Measurements from ENCODE around the gene MRPL43.

MRPL43 gene

DNA sequence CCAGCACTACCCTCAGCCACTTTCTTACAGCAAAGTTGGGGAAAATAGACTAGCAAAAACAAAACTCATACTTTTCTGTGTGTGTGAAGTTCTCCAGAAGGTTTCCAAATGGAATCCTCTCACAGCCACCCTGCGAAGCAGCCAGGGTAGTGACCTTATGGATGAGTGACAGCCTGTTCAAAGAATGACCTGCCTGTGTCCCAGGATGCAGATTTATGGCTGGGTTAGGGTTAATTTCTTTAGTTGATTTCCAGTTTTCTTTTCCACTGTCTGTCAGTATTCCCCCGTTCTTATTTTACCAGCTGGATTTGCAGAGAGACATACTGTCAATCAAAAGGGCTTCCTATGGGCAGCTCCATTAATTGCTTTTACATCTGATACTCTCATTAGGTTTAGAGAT, 20.4 kb downstream of the MRPL43 start:
- no peak for DNase-seq

DNA sequence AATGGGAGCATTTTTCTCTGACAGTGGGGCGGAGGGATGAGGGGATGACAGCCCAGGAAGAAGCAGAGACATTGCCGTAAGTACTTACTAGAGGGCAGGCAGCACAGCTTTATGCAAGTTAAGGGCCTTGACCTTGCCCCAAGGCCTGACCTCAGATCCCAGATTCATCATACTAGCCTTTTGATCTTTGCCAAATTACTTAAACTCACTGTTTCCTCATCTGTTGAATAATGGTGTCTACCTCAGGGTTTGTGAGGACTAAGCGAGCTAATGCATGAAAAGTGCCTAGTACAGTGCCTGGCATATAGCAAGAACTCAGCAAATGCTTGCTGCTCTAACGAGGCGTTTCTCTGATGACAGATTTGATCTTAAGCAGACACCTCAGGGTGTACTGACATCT, 21.5 kb downstream of the MRPL43 start:
- no peak for DNase-seq

DNA sequence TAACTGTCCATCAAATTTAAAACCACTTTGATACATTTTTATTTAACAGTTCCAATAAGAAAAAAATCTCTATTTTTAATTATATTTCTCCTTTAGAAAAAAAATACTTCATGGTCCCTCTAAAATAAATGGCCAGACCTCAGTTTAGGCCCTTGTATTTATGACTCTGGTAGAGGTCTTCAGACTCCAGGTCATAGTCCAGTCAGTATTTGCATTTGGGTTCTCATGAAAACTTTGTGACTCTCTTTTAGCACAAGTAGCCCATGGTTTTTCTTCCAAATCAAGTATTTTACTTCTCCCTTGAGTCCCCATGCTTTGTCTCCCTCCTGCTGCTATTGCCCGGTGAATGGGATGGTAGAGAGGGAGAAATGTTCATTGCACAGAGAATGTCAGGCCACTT, 23.5 kb downstream of the MRPL43 start:
- no peak for DNase-seq

DNA sequence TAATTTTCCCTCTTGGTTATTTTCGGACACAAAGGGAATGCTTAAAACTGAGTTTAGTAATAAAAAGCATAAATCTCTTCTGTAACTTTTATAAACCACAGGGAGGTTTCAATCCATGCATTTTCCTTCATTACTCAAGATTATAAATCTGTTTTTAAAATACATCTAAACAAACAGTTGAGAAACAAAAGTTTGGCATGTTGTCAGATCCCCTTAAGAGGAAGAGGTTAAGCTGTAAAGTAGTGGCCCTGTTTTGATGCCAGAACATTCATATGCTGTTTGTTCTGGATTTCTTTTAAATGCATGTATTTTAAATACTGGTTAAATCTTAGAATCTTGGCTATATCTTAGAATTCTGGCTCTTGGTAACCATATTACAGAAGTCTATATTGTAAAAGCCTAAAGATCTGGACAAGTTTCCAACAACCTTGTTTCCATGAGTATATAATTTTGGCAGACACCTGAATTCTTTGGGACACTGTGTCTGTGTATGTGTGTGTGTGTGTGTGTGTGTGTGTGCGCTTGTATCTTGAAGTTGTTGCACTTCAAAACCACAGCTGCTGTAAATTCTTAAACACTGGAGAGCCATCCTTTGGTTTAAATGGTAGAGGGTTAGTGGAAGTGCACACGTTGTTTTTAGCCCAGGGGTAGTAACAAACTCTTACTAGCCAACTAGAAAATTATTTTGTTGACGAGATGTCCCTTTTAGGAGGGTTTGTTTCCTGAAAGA, 24.8 kb downstream of the MRPL43 start:
- no peak for DNase-seq

DNA sequence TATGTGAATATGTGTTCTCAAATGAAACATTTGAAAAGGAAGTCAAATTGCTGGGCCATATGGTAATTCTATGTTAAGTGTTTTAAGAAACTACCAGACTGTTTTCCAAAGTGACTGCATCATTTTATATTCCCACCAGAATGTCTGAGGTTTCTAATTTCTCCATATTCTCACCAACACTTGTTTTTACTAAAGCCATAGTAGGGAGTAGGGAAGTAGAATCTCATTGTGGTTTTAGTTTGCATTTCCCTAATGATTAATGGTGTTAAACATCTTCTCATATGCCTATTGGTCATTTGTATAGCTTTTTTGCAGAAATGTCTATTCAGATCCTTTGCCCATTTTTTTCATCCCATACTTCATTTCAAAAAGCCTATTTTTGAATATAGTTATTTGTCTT, 27.0 kb downstream of the MRPL43 start:
- peak; percentile 43 to 73 for DNase-seq

DNA sequence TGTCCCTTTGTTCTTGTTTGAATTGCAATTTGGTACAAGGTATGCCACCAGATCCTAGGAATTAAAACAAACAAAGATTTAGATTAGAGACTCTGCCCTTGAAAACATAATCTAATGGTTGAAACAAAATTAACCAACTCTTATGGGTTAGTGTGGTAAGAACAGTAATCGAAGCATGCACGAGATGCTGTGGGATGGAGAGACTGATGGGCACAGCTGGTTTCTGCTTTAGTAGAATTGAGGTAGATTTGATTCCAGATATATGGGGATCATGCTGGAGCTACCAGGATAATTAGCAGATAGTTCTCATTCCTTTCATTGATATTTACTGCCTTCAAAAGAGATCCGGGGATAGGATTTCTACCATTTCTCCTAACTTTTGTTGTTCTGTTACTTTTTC, 38.4 kb downstream of the MRPL43 start:
- DNase-seq = no peak

DNA sequence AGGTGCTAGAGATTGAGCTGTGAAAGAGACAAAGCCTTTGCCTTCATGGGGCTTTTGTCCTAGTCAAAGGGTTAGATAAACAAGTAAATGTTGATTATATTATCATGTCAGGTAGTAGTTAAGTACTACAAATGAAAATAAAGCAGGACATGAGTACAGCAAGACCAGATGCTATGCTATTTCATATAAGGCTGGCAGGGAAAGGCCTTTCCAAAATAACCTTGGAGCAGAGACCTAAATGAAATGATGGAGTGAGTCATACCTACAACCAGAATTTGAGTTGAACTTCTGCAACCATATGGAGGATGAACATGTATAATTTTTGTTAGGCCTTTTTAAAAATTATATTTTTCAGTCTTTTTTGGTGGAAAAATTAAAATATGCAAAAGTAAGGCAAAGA, 41.5 kb downstream of the MRPL43 start:
- DNase-seq = no peak

DNA sequence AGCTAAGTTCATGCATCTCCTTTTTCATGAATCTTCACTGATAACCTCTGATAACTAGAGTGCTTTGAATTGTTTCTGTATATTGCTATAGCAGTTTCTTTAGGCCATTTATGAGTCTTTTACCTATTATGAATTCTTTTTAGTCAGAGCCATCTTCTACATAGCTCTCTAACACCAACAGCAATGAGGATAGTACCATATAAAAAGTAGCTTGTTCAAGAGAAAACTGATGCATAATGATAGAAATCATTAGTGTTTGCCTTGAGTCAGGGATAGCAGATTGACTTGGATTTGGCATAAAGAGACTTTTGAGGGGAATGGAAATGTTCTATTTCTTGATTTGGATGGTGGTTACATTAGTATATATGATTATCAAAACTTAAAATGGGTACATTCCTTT, 43.8 kb downstream of the MRPL43 start:
- no peak for DNase-seq

DNA sequence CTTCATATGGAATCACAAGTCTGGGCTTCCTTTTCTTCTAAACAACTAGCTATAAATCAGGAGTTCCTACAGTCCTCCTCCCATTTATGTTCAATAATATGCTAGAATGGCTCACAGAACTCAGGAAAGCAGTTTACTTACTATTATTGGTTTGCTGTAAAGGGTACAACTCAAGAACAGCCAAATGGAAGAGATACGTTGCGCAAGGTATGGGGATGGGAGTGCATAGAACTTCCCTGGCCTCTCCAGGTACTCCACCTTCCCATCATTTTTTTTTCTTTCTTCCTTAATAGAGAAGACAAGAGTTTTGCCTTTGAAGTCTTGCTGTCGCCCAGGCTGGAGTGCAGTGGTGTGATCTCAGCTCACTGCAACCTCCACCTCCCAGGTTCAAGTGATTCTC, 45.1 kb downstream of the MRPL43 start:
- DNase-seq = no peak

DNA sequence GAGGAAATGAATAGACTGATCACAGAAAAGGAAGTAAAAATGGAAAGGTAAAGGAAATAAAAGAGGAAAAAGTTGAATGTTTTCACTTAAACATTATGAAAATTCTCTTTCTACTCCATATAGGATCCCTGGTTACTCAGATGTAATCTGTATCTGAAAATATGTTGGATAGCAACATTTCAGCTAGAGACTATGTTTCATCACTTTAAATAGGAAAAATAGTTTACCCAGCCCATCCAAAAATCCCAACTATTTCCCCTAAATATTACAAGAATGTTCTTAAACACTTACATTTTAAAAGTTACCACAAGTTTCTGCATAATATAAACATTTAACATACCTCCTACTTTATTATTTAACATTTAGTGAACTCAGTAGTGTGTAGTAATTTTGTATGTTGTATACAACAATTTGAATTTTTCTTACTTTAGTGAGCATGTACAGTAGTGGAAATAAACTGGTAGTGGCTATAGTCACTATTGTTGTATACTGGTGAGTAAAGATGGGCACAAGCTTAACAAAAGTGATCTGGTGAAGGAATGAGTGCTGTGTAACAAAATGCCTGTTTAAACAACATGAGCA, 47.4 kb downstream of the MRPL43 start:
- no peak for DNase-seq

Measured in inflammatory macrophage (primary cell).